MM.1S (cell line): Measurements from ENCODE around the gene CCDC171.

Experiments used
- DNase-seq: peaks from one replicate; pipeline ENCODE4 v3.0.0-alpha.2; 2015
- H2AFZ ChIP-seq: fragments of 300-600 bp; sonication (generic); 2 replicates; pipeline ENCODE4 v1.6.0; 2016; ENCODE audit warnings: antibody characterized with exemption, low read length
- H3F3A ChIP-seq: fragments of 300-600 bp; sonication (generic); 2 replicates; pipeline ENCODE4 v1.6.1; 2016; ENCODE audit warnings: mild to moderate bottlenecking, antibody characterized with exemption, low read length, moderate library complexity, mixed read lengths; ENCODE audit not compliant: insufficient read depth
- H3K27ac ChIP-seq: fragments of 300-600 bp; sonication (generic); 2 replicates; pipeline ENCODE4 v1.5.1; 2016; ENCODE audit warnings: mild to moderate bottlenecking, low read length
- H3K27me3 ChIP-seq: fragments of 300-600 bp; sonication (generic); replicated peaks from 2 replicates; pipeline ENCODE4 v1.6.0; 2016; ENCODE audit warnings: low read length; ENCODE audit not compliant: insufficient read depth
- H3K36me3 ChIP-seq: fragments of 300-600 bp; sonication (generic); replicated peaks from 2 replicates; pipeline ENCODE4 v1.6.1; 2016; ENCODE audit warnings: mild to moderate bottlenecking, low read length, mixed read lengths; ENCODE audit not compliant: insufficient read depth
- H3K4me1 ChIP-seq: fragments of 300-600 bp; sonication (generic); 2 replicates; pipeline ENCODE4 v1.6.1; 2016; ENCODE audit warnings: low read length, mixed read lengths
- H3K4me2 ChIP-seq: fragments of 300-600 bp; sonication (generic); 2 replicates; pipeline ENCODE4 v1.6.0; 2016; ENCODE audit warnings: low read depth, low read length
- H3K4me3 ChIP-seq: fragments of 300-600 bp; sonication (generic); 2 replicates; pipeline ENCODE4 v1.5.1; 2016; ENCODE audit warnings: low read length, mixed read lengths
- H3K79me2 ChIP-seq: fragments of 300-600 bp; sonication (generic); 2 replicates; pipeline ENCODE4 v1.6.1; 2016; ENCODE audit warnings: mixed run types, low read length, mixed read lengths
- H3K9ac ChIP-seq: fragments of 300-600 bp; sonication (generic); 2 replicates; pipeline ENCODE4 v1.6.1; 2016; ENCODE audit warnings: low read length, mixed read lengths
- H3K9me2 ChIP-seq: fragments of 300-600 bp; sonication (generic); replicated peaks from 2 replicates; pipeline ENCODE4 v1.6.1; 2016; ENCODE audit warnings: mild to moderate bottlenecking, low read length, mixed read lengths; ENCODE audit not compliant: insufficient read depth
- H3K9me3 ChIP-seq: fragments of 300-600 bp; sonication (generic); replicated peaks from 2 replicates; pipeline ENCODE4 v1.6.1; 2016; ENCODE audit warnings: mild to moderate bottlenecking, low read length, mixed read lengths; ENCODE audit not compliant: insufficient read depth
- H4K20me1 ChIP-seq: fragments of 300-600 bp; sonication (generic); 2 replicates; pipeline ENCODE4 v1.6.1; 2016; ENCODE audit warnings: mild to moderate bottlenecking, low read length, moderate library complexity, mixed read lengths; ENCODE audit not compliant: insufficient read depth
- CTCF ChIP-seq: fragments of 300-600 bp; sonication (generic); IDR thresholded peaks from 2 replicates; pipeline ENCODE4 v1.5.1; 2016; ENCODE audit warnings: antibody characterized with exemption, low read length, mixed read lengths
- EZH2 ChIP-seq: fragments of 300-600 bp; sonication (generic); optimal IDR thresholded peaks from 2 replicates; pipeline ENCODE3; 2017; ENCODE audit warnings: low read depth, mild to moderate bottlenecking, antibody characterized with exemption, low read length, mixed read lengths
- EZH2phosphoT487 ChIP-seq: fragments of 300-600 bp; sonication (generic); IDR thresholded peaks from 2 replicates; pipeline ENCODE4 v1.6.1; 2018; ENCODE audit warnings: antibody characterized with exemption, low read length

The CCDC171 gene

GRCh38 chr9:15549611-15550010 lies 3.2 kb upstream of the CCDC171 start:
- H2AFZ ChIP-seq: no peak overlapping the region
- H4K20me1 ChIP-seq: no peaks in the 10 kb centered on the region
- no peaks in the 10 kb centered on the region for H3K36me3 ChIP-seq
- H3K4me2 ChIP-seq: no peak overlapping the region
- TF ChIP-seq EZH2phosphoT487 (no peak), CTCF (no peak), EZH2 (no peak)
- no peak overlapping the region for H3K27ac ChIP-seq
- H3K9me2 ChIP-seq: no peaks in the 10 kb centered on the region
- H3K9me3 ChIP-seq: no peaks in the 10 kb centered on the region
- no peaks in the 10 kb centered on the region for H3K79me2 ChIP-seq
- no peak overlapping the region for H3K4me3 ChIP-seq
- H3F3A ChIP-seq: no peaks in the 10 kb centered on the region
- no peak overlapping the region for H3K9ac ChIP-seq
- H3K27me3 ChIP-seq: no peaks in the 10 kb centered on the region
- no peaks in the 10 kb centered on the region for H3K4me1 ChIP-seq
- DNase-seq: no peak

- H3K27ac ChIP-seq: no peak overlapping the region
- H3F3A ChIP-seq: no peaks in the 10 kb centered on the region
- H4K20me1 ChIP-seq: no peaks in the 10 kb centered on the region
- peak overlapping the region; percentile 68 for H3K4me3 ChIP-seq
- no peaks in the 10 kb centered on the region for H3K27me3 ChIP-seq
- H3K4me2 ChIP-seq: peak overlapping the region; percentile 66; the same call in 1 of the 2 replicates
- no peak for TF ChIP-seq EZH2phosphoT487
- no peaks in the 10 kb centered on the region for H3K4me1 ChIP-seq
- peak overlapping the region; percentile 53; the same call in 1 of the 2 replicates for H3K9ac ChIP-seq
- H2AFZ ChIP-seq: peak overlapping the region; percentile 98
- no peaks in the 10 kb centered on the region for H3K36me3 ChIP-seq
- no peaks in the 10 kb centered on the region for H3K79me2 ChIP-seq
- no peaks in the 10 kb centered on the region for H3K9me2 ChIP-seq
- H3K9me3 ChIP-seq: no peaks in the 10 kb centered on the region
- DNase-seq: no peak
Observed at GRCh38 chr9:15553528-15553898, 670 bp downstream of the CCDC171 start.

- Histone ChIP-seq H4K20me1 (no peaks in the 10 kb centered on the region), H3K79me2 (no peaks in the 10 kb centered on the region), H2AFZ (no peak overlapping the region), H3K27me3 (no peaks in the 10 kb centered on the region), H3K9ac (no peak overlapping the region), H3K4me2 (no peak overlapping the region), H3K4me3 (no peak overlapping the region), H3K27ac (no peak overlapping the region), H3K9me3 (no peaks in the 10 kb centered on the region), H3K4me1 (no peaks in the 10 kb centered on the region), H3K9me2 (no peaks in the 10 kb centered on the region), H3K36me3 (no peaks in the 10 kb centered on the region), H3F3A (no peaks in the 10 kb centered on the region)
- DNase-seq: no peak
- no peak for TF ChIP-seq CTCF
- no peak for TF ChIP-seq EZH2
- no peak for TF ChIP-seq EZH2phosphoT487
Observed at GRCh38 chr9:15570769-15571168, 17.9 kb downstream of the CCDC171 start.

- DNase-seq: no peak
- H3K4me2 ChIP-seq: no peak overlapping the region
Observed at GRCh38 chr9:15572200-15572770, 19.4 kb downstream of the CCDC171 start.

More at GRCh38 chr9:15572200-15572770, 19.4 kb downstream of the CCDC171 start:
- Histone ChIP-seq H3K4me3 (no peak overlapping the region), H3K27ac (no peak overlapping the region), H2AFZ (no peak overlapping the region), H3K9ac (no peak overlapping the region), H4K20me1 (no peaks in the 10 kb centered on the region), H3K79me2 (no peaks in the 10 kb centered on the region), H3K4me1 (no peaks in the 10 kb centered on the region), H3K36me3 (no peaks in the 10 kb centered on the region), H3K9me3 (no peaks in the 10 kb centered on the region), H3F3A (no peaks in the 10 kb centered on the region), H3K9me2 (no peaks in the 10 kb centered on the region), H3K27me3 (no peaks in the 10 kb centered on the region)
- no peak for TF ChIP-seq EZH2
- no peak for TF ChIP-seq EZH2phosphoT487
- no peak for TF ChIP-seq CTCF
